ENCODE results near the gene MDC1.
A peak's percentile ranks its signal among the peaks of the same experiment; 100 is the strongest.
"Not testable (repeated sequence)": the region's sequence is repeated elsewhere in the genome, so short reads cannot be mapped to it uniquely, and the experiment has no call there.

Gene MDC1

GRCh38 chr6:30726506-30727413 is 9.7 kb upstream of the MDC1 start:
- TF ChIP-seq CTCF (conservative IDR thresholded peaks at IDR 0.05; ENCODE audit: control insufficient read depth, insufficient read depth, low read depth, low read length) = no peak
- DNase-seq (ENCODE audit: low read depth) = no peak
- no peak overlapping the region for H3K4me3 ChIP-seq (ENCODE audit: control insufficient read depth, low read depth, low read length)

GRCh38 chr6:30725713-30726505 is 8.8 kb upstream of the MDC1 start:
- no peak for TF ChIP-seq CTCF (conservative IDR thresholded peaks at IDR 0.05; ENCODE audit: control insufficient read depth, insufficient read depth, low read depth, low read length)
- no peak overlapping the region for H3K4me3 ChIP-seq (ENCODE audit: control insufficient read depth, low read depth, low read length)
- peak; percentile 69 for DNase-seq (ENCODE audit: low read depth)

- no peak for DNase-seq (ENCODE audit: low read depth)
- no peak overlapping the region for H3K4me3 ChIP-seq (ENCODE audit: control insufficient read depth, low read depth, low read length)
- no peak for TF ChIP-seq CTCF (conservative IDR thresholded peaks at IDR 0.05; ENCODE audit: control insufficient read depth, insufficient read depth, low read depth, low read length)
Measured at GRCh38 chr6:30724906-30725667, 8.0 kb upstream of the MDC1 start.

- peak overlapping the region; percentile 21 for H3K4me3 ChIP-seq (ENCODE audit: control insufficient read depth, low read depth, low read length)
- DNase-seq (ENCODE audit: low read depth) = not testable (repeated sequence)
Measured at GRCh38 chr6:30723843-30724741, 7.0 kb upstream of the MDC1 start.

GRCh38 chr6:30723159-30723842 is 6.2 kb upstream of the MDC1 start:
- DNase-seq (ENCODE audit: low read depth) = not testable (repeated sequence)
- H3K4me3 ChIP-seq (ENCODE audit: control insufficient read depth, low read depth, low read length) = peak overlapping the region; percentile 94

- peak; percentile 76 for DNase-seq (ENCODE audit: low read depth)
- peak; percentile 85 for TF ChIP-seq CTCF (conservative IDR thresholded peaks at IDR 0.05; ENCODE audit: control insufficient read depth, insufficient read depth, low read depth, low read length)
- H3K4me3 ChIP-seq (ENCODE audit: control insufficient read depth, low read depth, low read length) = peak overlapping the region; percentile 94
Measured at GRCh38 chr6:30722280-30723112, 5.4 kb upstream of the MDC1 start.

GRCh38 chr6:30722025-30722279 is 4.9 kb upstream of the MDC1 start:
- DNase-seq (ENCODE audit: low read depth) = peak; percentile 57
- peak overlapping the region; percentile 94 for H3K4me3 ChIP-seq (ENCODE audit: control insufficient read depth, low read depth, low read length)

Measured in fibroblast of mammary gland (primary cell).